HG02943 (cell line): Measurements from ENCODE around the gene LTBP4.
"Not testable (repeated sequence)": the region's sequence is repeated elsewhere in the genome, so short reads cannot be mapped to it uniquely, and the experiment has no call there.

ENCODE experiments used
- ATAC-seq: cut with Tn5 transposase; IDR thresholded peaks from one replicate; pipeline ENCODE4 v1.9.1; 2021; ENCODE audit warnings: mild to moderate bottlenecking, low read depth, moderate library complexity; ENCODE audit not compliant: unreplicated experiment

The LTBP4 gene

GRCh38 chr19:40655684-40656083 lies 54.5 kb downstream of the LTBP4 start:
- not testable (repeated sequence) for ATAC-seq

DNA sequence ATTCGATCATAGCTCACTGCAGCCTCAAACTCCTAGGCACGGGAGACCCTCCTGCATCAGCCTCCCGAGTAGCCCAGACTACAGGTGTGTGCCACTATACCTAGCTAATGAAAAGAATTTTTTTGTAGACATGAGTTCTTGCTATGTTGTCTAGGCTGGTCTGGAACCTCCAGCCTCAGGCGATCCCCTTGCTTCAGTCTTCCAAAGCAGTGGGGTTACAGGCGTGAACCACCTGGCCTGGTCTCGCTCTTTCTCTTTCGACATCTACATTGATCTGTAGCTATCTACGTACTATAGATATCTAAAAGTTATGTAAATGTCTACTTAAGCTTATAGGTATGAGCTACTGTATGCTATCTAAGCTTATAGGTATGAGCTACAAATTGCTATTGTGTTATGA lies 56.9 kb downstream of the LTBP4 start:
- no peak for ATAC-seq

- ATAC-seq: no peak
Observed at GRCh38 chr19:40659116-40659515, 57.9 kb downstream of the LTBP4 start.

DNA sequence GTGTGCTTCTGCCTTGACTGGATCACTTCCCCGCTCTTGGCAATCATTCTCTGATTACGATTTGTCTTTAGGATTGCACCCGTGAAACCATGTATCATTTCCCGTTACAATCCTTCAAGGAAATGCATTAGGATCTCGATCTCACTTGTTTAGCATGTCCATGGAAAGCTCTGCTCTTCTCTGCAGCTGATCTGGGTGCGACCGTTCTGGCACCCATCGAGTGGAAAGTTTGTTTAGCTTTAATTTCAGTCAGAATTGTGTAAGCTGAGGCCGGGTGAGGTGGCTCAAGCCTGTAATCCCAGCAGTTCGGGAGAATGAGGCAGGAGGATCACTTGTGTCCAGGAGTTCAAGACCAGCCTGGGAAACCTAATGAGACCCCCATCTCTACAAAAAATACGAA lies 58.4 kb downstream of the LTBP4 start:
- no peak for ATAC-seq

DNA sequence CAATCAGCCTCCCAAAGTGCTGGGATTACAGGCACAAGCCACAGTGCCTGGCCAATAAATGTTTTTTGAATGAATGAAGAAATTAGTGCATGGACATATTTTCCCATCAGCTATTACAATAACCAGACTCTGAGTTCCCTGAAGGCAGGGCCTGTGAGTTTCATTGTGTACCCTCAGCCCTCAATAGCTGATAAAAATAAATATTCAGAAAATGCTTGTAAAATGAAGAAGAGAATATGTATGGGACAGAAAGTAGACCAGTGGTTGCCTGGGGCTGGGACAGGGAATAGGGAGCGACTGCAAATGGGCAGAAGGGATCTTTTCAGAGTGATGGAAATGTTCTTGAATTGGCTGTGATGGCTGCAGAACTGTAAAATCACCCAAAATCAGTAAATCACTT lies 60.4 kb downstream of the LTBP4 start:
- ATAC-seq: no peak

DNA sequence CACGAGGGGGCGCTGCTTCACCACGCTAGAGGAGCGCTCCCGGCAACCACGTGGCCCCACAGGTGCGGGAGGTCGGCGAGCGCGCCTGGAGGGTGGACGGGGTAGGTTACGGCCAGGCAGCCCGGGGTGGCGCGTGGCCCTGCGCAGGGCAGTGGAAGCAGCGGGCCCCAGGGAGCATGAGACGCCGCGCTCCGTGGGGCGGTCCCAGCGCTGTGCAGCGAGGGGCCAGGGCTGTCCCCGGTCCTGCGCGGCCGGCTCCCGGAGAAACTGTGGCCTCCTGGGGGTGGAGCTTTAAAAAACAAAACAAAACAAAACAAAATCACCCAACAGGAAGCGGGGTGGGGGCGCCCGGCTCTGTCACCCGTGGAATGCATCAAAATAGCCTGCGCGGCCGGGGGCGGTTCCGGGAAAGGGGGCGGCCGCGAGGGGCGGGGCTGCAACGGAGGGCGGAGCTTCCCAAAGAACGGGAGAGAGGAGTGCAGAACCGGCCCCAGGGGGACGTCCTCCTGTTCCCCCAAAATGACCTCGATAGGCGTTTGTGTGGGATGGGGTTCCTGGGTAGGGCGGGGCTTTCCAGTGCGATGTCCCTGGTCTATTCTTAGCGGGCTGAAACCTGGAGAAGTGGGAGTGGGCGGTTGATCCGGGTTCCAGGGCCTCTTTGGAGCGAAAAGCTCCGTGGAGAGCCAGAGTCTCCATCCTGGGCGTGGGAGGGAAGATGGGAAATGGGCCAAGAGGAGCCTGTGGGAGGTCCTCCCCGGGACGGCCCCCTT lies 61.9 kb downstream of the LTBP4 start:
- ATAC-seq: peak; percentile 77

GRCh38 chr19:40663695-40664692 lies 62.8 kb downstream of the LTBP4 start:
- no peak for ATAC-seq

DNA sequence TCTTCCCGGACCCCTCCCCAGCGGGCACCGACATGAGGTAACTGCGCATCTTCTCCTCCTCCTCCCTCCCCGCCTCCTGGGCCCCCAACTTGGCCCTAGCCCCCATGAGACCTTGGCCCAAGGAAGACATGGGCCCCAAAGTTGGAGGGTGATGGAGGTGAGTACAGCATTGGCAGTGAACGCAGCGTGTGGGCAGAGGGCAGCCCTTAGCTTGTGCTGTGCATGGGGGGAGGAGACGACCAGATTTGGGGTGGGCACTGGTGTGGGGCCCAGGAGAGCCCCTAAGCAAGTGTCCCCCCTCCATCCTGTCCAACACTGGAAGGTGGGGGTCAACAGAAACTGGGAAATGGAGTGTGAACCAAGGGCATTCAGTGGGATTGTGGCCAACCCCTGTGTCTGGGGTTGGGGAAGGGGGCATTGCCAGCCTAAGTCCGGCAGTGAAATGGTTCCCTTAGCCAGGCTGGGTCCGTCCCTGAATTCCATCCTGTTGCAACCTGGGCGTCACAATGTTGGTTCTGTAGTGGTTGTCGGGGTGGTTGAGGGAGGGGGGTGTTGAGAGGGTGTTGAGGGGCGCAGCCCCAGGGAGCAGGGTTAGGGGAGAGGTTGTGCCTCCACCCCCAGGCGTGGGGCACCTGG lies 65.8 kb downstream of the LTBP4 start:
- ATAC-seq: no peak

GRCh38 chr19:40667602-40668001 lies 66.4 kb downstream of the LTBP4 start:
- ATAC-seq: no peak

- ATAC-seq: no peak
Observed at GRCh38 chr19:40668991-40669614, 67.9 kb downstream of the LTBP4 start.

GRCh38 chr19:40671404-40671803 lies 70.2 kb downstream of the LTBP4 start:
- ATAC-seq: no peak

GRCh38 chr19:40672038-40672437 lies 70.9 kb downstream of the LTBP4 start:
- no peak for ATAC-seq

DNA sequence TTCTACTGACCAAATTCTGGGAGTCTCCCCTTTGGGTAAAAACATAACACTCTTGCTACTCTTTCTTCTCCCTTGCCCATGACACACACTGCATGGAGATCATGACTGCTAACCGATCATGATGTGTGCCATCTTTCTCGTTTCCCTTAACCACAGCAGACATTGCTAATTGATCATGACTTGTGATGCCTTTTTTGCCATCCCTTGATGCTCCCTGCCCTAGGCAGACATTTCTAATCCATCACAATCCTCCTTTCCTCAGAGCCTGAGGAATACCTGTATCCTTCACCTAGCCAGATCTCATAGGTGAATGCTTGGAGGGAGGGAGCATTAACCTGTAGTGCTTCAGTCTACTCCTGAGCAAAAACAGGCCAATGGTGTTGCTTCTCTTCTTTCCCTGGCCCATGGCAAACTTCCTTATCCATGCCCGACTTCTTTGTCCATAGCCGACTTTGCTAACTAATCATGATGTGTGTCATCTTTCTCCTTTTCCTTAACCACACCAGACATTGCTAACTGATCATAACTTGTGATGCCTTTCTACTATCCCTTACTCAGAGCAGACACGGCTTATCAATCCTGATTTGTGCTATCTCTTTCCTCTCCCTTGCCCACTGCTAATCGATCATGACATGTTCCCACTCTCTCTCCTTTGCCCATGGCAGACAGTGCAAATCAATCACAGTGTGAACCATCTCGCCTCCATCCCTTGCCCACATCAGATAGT lies 71.6 kb downstream of the LTBP4 start:
- no peak for ATAC-seq

DNA sequence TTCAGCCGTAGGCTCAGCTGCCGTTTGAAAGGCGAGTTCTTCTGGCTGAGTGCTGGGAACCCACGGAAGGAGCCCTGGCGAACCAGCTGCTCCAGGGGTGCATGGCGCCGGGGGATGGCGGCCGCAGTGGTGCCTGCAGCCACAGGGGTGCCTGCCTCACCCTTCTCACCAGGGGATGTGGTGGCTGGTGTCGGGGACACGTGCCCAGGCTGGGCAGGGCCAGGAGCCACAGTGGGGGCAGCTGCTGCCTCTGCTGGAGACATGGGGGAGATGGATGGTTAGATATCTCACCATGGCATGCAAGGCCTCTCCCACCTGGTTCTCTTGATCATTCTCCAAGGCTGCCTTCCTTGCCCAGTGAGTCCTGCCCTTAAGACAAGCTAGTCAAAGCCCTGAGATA lies 72.2 kb downstream of the LTBP4 start:
- no peak for ATAC-seq

DNA sequence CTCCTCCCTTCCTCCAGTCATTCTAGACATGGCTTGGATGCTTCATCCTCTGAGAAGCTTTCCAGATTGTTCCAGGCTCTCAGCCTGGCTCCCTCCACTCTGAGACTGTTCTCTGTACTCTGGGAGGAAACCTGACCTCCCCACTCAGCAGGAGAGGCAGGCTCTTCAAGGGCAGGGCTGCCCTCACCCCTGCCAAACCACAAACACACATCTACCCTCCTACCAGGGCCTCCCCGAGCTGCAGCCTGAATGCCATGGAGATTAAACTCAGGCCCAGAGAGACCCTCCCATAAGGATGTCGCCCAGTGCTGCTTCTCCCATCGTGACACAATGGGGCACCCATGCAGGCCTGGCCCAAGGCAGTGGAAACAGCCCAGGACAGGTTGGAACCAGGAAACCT lies 73.1 kb downstream of the LTBP4 start:
- ATAC-seq: no peak

- no peak for ATAC-seq
Observed at GRCh38 chr19:40677156-40677555, 76.0 kb downstream of the LTBP4 start.
